CD4-positive, alpha-beta T cell treated with Interleukin-6 for 4 hours (primary cell): Measurements from ENCODE around the gene NTRK2.

ENCODE experiments used
- DNase-seq: peaks from one replicate; pipeline ENCODE4 v3.0.0-alpha.2; 2020; ENCODE audit warnings: mixed read lengths

Gene NTRK2

GRCh38 chr9:84686068-84686467 lies 16.5 kb downstream of the NTRK2 start:
- no peak for DNase-seq

GRCh38 chr9:84688956-84689355 lies 19.4 kb downstream of the NTRK2 start:
- no peak for DNase-seq

DNA sequence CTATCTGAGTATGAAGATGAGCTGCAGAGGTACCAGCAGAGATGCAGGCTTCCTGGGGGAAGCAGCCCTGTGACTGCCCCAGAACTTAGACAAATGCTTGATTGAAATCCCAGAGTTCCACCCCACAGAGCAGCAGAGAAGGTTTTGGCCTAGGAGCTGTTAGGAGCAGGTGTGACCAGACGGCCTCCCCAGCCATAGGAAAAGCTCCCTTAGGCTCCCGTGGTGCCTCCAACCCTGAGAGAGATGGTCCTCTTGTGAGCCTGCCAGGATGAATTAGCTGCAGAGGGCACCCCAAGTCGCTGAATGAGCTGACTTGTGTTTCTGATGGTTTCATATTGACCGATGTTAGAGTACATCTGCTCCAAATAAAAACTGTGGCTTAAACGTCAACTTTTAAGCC lies 22.1 kb downstream of the NTRK2 start:
- no peak for DNase-seq

DNA sequence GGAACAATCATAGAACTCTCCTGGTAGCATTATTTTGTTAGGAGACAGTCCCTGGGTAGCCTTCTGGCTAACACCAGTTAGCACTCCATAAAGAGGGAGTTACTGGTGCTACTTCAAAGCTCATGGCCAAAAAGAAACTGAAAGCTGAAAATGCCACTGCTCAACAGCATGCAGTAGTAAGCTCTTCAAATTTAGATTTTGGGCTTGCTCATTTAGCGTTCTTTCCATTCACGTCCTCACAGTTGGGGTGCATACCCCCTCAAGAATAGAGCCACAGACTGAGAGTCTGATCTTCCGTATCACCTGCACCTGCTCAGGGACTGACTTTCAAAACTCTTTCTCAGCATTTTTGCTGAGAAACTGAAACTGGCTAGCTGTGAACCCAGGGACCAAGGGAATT lies 24.7 kb downstream of the NTRK2 start:
- DNase-seq: no peak

GRCh38 chr9:84697042-84697441 lies 27.5 kb downstream of the NTRK2 start:
- no peak for DNase-seq

GRCh38 chr9:84697509-84698114 lies 28.1 kb downstream of the NTRK2 start:
- DNase-seq: peak; percentile 22

DNA sequence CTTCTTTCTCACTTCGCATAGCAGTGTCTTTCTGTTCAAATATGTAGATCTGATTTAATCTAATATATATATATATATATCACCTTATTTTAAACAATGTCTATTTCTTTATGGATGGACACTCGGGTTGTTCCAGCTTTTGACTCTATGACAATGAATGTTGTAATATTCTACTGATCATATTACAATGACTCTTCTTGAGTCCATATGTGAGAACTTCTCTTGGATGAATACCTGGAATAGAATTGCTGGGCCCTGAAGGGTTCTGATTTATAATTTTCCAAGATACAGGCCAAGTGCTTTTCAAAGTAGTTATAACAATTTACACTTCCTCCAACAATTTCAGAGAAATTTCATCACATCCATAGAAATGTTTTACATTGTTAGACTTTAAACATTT lies 28.8 kb downstream of the NTRK2 start:
- DNase-seq: no peak

- DNase-seq: no peak
These were observed 30.5 kb downstream of the NTRK2 start for GRCh38 chr9:84699984-84700383.

DNA sequence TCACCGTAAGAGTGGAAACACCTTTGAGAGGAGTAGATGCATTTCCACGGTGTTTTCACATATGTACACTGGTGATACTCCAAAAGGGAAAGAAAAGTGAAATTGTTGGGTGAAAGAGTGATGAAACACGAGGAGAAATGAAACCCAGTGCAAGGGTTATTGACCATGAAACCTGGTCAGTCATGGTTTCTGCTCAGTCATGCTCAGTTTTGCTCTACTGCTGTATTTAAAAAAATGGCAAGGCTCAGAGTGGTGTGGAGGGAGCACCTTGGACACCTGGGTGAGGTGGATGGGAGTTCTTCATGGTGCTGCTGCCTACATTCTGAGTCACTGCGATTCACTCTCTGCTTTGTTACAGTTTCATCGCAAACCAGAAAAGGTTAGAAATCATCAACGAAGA lies 32.3 kb downstream of the NTRK2 start:
- DNase-seq: no peak

- DNase-seq: no peak
These were observed 32.9 kb downstream of the NTRK2 start for GRCh38 chr9:84702471-84702870.

- DNase-seq: no peak
These were observed 34.3 kb downstream of the NTRK2 start for GRCh38 chr9:84703793-84704192.

DNA sequence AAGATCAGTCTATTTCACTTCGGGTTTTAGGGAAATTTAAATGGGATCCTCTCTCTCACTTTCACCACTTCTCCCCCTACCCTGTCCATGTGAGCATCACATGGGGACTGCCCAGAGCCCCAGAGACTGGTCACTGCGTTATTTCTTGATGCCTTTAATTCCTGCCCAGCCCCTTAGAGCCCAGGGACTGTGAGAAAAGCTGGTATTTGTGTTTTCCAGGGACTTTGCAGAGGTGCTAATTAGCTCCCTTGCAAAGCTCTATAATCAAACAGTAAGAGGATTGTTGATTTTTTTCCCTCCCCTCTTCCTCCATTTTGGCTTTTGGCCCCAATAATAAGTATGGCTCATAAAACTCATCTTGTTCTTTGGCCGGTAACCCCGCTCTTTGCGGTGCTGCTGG lies 35.6 kb downstream of the NTRK2 start:
- no peak for DNase-seq

- DNase-seq: no peak
These were observed 38.9 kb downstream of the NTRK2 start for GRCh38 chr9:84708400-84708799.

DNA sequence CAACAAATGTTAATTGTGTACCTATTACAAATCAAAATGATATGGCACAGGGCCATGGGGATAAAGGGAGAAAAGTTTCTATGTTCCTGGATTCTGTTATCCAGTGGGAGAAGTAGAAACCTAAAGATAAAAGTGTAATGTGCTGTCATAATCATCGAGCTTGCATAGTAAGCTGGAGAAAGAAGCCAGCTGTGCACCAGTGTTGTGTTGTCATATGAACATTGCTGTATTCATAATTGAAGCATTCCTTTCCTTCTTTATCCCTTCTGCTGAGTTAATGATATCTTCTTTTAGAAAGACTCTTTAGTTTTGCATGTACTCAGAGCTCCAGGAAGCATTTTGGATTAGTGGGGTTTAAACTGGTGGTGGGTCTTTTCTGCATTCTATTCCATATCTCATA lies 39.5 kb downstream of the NTRK2 start:
- DNase-seq: no peak

GRCh38 chr9:84710701-84711397 lies 41.3 kb downstream of the NTRK2 start:
- no peak for DNase-seq

- no peak for DNase-seq
These were observed 41.9 kb downstream of the NTRK2 start for GRCh38 chr9:84711398-84711777.

- no peak for DNase-seq
These were observed 42.4 kb downstream of the NTRK2 start for GRCh38 chr9:84711936-84712335.

- no peak for DNase-seq
These were observed 46.7 kb downstream of the NTRK2 start for GRCh38 chr9:84716217-84716616.

DNA sequence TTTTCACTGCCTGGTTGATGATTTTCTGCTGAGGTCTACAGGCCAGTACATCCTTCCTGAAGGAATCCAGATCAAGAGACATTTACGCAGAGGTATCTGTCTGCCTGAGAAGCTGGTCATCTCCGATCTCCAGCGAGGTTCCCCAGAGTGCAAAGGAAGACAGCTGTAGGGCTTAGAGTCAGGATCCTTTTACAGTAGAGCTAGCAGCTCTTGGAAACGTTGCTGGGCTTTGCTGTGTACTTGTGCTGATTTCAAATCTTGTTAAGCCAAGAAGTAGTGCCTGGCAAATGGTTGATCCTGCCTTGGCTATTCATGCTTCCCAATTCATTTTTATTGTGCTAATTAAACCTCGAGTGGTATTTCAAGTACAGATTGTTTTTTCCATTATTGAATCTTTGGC lies 48.9 kb downstream of the NTRK2 start:
- DNase-seq: no peak

DNA sequence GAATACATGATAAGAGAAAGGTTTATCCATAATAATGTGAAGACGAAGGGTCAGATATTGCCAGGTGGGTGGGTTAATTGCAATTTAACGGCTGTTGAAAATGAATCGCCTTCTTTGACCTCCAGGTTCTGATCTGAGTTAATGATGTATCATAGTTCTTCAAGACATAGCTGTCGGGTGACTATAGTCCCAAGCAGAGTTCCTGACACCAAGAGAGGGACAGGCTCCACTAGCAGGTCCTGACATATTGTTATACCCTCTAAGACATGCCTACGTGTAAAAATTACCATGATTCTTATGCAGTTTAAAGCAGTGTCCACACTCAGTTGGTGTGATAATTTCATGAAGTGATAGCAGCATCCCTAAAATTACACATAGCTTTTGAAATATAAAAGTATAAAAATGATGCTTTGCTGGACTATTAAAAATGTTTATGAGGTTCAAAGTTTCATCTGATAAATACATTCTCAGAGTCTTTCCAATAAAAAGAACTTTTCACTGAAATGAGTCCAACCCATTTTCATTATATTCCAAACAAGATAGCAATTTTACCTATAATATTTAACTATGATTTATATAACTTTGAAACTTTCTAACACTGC lies 53.0 kb downstream of the NTRK2 start:
- no peak for DNase-seq

GRCh38 chr9:84723426-84723825 lies 53.9 kb downstream of the NTRK2 start:
- DNase-seq: no peak

- DNase-seq: no peak
These were observed 62.2 kb downstream of the NTRK2 start for GRCh38 chr9:84731696-84732095.

GRCh38 chr9:84736081-84736480 lies 66.6 kb downstream of the NTRK2 start:
- no peak for DNase-seq

DNA sequence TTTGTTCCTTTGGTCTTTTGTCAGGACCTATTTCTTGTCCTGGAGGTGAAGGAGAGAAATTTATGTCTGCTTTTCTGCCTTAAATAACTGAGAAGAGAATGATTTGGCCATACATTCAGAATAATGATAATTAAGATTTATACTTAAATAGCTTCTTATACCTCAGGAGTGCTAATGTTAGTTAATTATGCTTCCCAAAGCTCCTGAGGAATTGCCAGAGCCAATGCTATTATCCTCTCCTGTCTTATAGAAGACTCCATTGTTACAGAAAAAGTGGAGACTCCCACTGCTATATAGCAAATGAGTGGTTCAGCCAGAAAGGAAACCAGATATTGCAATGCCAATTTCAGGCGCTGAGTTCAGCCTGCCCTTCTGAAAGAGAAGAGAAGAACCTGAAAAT lies 67.0 kb downstream of the NTRK2 start:
- no peak for DNase-seq

DNA sequence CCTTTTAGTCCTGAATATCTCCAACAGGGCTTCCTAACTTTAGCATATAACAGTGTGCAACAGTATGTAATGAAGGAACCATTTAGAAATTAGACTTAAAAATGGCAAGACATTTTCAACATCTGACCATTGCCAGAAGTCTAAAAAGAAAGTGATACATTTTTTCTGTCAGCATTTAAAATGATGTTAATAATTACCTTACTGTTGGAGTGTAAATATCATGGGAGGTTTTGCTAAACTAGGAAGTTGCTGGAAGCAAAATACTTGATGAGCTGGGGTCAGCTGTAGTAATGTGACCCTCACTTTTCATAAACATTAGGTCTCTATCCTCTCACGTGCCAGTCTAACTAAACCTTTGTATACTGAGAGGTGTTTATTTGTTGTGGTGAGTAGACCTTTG lies 68.8 kb downstream of the NTRK2 start:
- DNase-seq: no peak
